Measurements from ENCODE around the gene TBRG4.

The TBRG4 gene

GRCh38 chr7:45073031-45073785, 38.3 kb downstream of the TBRG4 start:
- no peak for DNase-seq (ENCODE audit: extremely low read depth, low read depth)
- TF ChIP-seq CTCF (IDR thresholded peaks at IDR 0.05; ENCODE audit: low read depth, low read length) = no peak

- DNase-seq (ENCODE audit: extremely low read depth, low read depth) = no peak
Observed at GRCh38 chr7:45072131-45073030, 39.1 kb downstream of the TBRG4 start.

GRCh38 chr7:45071528-45071927, 40.0 kb downstream of the TBRG4 start:
- no peak for TF ChIP-seq CTCF (IDR thresholded peaks at IDR 0.05; ENCODE audit: low read depth, low read length)

More at GRCh38 chr7:45072131-45073030, 39.1 kb downstream of the TBRG4 start:
- TF ChIP-seq CTCF (IDR thresholded peaks at IDR 0.05; ENCODE audit: low read depth, low read length) = no peak

GRCh38 chr7:45070254-45070642, 41.2 kb downstream of the TBRG4 start:
- no peak for TF ChIP-seq CTCF (IDR thresholded peaks at IDR 0.05; ENCODE audit: low read depth, low read length)
- no peak for DNase-seq (ENCODE audit: extremely low read depth, low read depth)

More at GRCh38 chr7:45071528-45071927, 40.0 kb downstream of the TBRG4 start:
- DNase-seq (ENCODE audit: extremely low read depth, low read depth) = no peak

- no peak for DNase-seq (ENCODE audit: extremely low read depth, low read depth)
- TF ChIP-seq CTCF (IDR thresholded peaks at IDR 0.05; ENCODE audit: low read depth, low read length) = no peak
Observed at GRCh38 chr7:45069444-45070253, 41.8 kb downstream of the TBRG4 start.

- no peak for TF ChIP-seq CTCF (IDR thresholded peaks at IDR 0.05; ENCODE audit: low read depth, low read length)
Observed at GRCh38 chr7:45068236-45069023, 43.1 kb downstream of the TBRG4 start.

More at GRCh38 chr7:45068236-45069023, 43.1 kb downstream of the TBRG4 start:
- DNase-seq (ENCODE audit: extremely low read depth, low read depth) = no peak

All from AG09319 (cell line).